Lung (tissue), 12 donors: ENCODE results near the gene GBX2. TPM values are rescaled to one million over a fixed set of nuclear protein-coding genes. Genes with fewer than 3 reads are reported as not detected.

Source experiments
- ATAC-seq: fragments of 200-7000 bp; cut with Tn5 transposase; one replicate; pipeline ENCODE4 v1.9.1; 2020; ENCODE audit warnings: moderate number of reproducible peaks; ENCODE audit not compliant: insufficient read depth, low FRiP score
- DNase-seq, 3 donors: peaks; one replicate each; pipeline ENCODE4 v3.0.0-alpha.2; 2013 to 2017
- H3K27ac ChIP-seq, 2 donors: one replicate each; pipeline ENCODE4 v1.5.1; 2013; ENCODE audit warnings: mild to moderate bottlenecking in 2 of 2, moderate library complexity in 2 of 2, control low read depth in 1 of 2, inconsistent platforms in 1 of 2, low read depth in 1 of 2, low read length in 1 of 2
- H3K27me3 ChIP-seq, 3 donors: one replicate each; pipeline ENCODE4 v1.5.1; 2013; ENCODE audit warnings: low read length in 2 of 3; ENCODE audit not compliant: control insufficient read depth in 3 of 3, insufficient read depth in 3 of 3
- H3K36me3 ChIP-seq, 4 donors: one replicate each; pipeline ENCODE4 v1.5.1; 2013; ENCODE audit warnings: low read length in 4 of 4, mild to moderate bottlenecking in 1 of 4, moderate library complexity in 1 of 4; ENCODE audit not compliant: control insufficient read depth in 4 of 4, insufficient read depth in 4 of 4
- H3K4me1 ChIP-seq, 5 donors: one replicate each; pipeline ENCODE4 v1.5.1; 2013; ENCODE audit warnings: low read length in 5 of 5, mild to moderate bottlenecking in 2 of 5, moderate library complexity in 1 of 5; ENCODE audit not compliant: control insufficient read depth in 5 of 5, insufficient read depth in 5 of 5
- H3K4me3 ChIP-seq: one replicate; pipeline ENCODE4 v1.5.1; 2013; ENCODE audit warnings: mild to moderate bottlenecking, control low read depth, moderate library complexity
- H3K9ac ChIP-seq, 2 donors: one replicate each; pipeline ENCODE4 v1.5.1; 2013; ENCODE audit warnings: low read length in 2 of 2, control low read depth in 1 of 2; ENCODE audit not compliant: insufficient read depth in 1 of 2
- H3K9me3 ChIP-seq, 4 donors: one replicate each; pipeline ENCODE4 v1.5.1; 2013; ENCODE audit warnings: low read length in 3 of 4, mild to moderate bottlenecking in 1 of 4, moderate library complexity in 1 of 4; ENCODE audit not compliant: control insufficient read depth in 4 of 4, insufficient read depth in 3 of 4
- CTCF ChIP-seq: IDR thresholded peaks from 2 replicates; pipeline ENCODE4 v1.5.1; 2012; ENCODE audit warnings: mild to moderate bottlenecking; ENCODE audit errors: control extremely low read depth, extremely low read depth
- WGBS, 2 donors: extraction: QIAGEN DNeasy Blood & Tissue Kit; methylation state at CpG; one replicate each; pipeline ENCODE4 v1.1.7; 2013; 5-methylcytosine and 5-hydroxymethylcytosine counted together
- polyA plus RNA-seq, 2 donors: library from polyadenylated mRNA; stranded (reverse); fragments of 200-250 nt; gene quantifications; one replicate each; pipeline ENCODE4 v1.2.1, GENCODE V29; 2013
- total RNA-seq, 2 donors: library from RNA; depleted of rRNA in 1 of 2; stranded (reverse); fragments of >200 nt in 1 of 2; gene quantifications; one replicate each; pipeline ENCODE4 v1.2.1, GENCODE V29; 2014 to 2021
- donor health status: control.
- donor health status: control.
- donor health status: Bipolar disorder and iron deficiency.
- donor health status: healthy.
- donor health status: DM: yes; HTN: yes; CAD: no.

The GBX2 gene
- total and polyA plus RNA-seq, 4 donors, result 0.17 TPM; not detected in 3

GRCh38 chr2:236125541-236125940 lies 42.6 kb downstream of the GBX2 start:
- peaks cover 0 to 15% (median 3%) of the 10 kb centered on the region in 4 donors for H3K36me3 ChIP-seq
- DNase-seq, result no peak
- no peak overlapping the region for H3K9ac ChIP-seq
- no peaks in the 10 kb centered on the region for H3K9me3 ChIP-seq
- no peak for TF ChIP-seq CTCF
- no peaks in the 10 kb centered on the region for H3K4me1 ChIP-seq
- no peak for ATAC-seq
- 92 to 95% methylated on average over 16 of the region's 16 CpGs for WGBS, 2 donors
- no peak overlapping the region for H3K4me3 ChIP-seq
- no peak overlapping the region for H3K27ac ChIP-seq
- no peaks in the 10 kb centered on the region for H3K27me3 ChIP-seq

GRCh38 chr2:236124182-236124893 lies 43.8 kb downstream of the GBX2 start:
- Histone ChIP-seq H3K27me3 (no peaks in the 10 kb centered on the region), H3K9me3 (no peaks in the 10 kb centered on the region), H3K9ac (no peak overlapping the region), H3K4me3 (no peak overlapping the region), H3K36me3 (peaks cover 0 to 19% (median 3%) of the 10 kb centered on the region in 4 donors), H3K4me1 (no peaks in the 10 kb centered on the region), H3K27ac (no peak overlapping the region)
- WGBS, 2 donors, result 91 to 97% methylated on average over 30 of the region's 30 CpGs
- ATAC-seq (no peak), DNase-seq (no peak)
- no peak for TF ChIP-seq CTCF

- TF ChIP-seq CTCF, result no peak
Measured at GRCh38 chr2:236123716-236124115, 44.5 kb downstream of the GBX2 start.

GRCh38 chr2:236122236-236122635 lies 46.0 kb downstream of the GBX2 start:
- Histone ChIP-seq H3K9me3 (no peaks in the 10 kb centered on the region), H3K4me3 (no peak overlapping the region), H3K27ac (no peak overlapping the region), H3K27me3 (no peaks in the 10 kb centered on the region), H3K4me1 (peaks cover 0 to 5% (median 0%) of the 10 kb centered on the region in 5 donors), H3K9ac (no peak overlapping the region), H3K36me3 (peaks cover 0 to 13% (median 3%) of the 10 kb centered on the region in 4 donors)
- WGBS, 2 donors, result 86 to 89% methylated on average over 3 of the region's 3 CpGs
- ATAC-seq, result no peak
- no peak for DNase-seq
- TF ChIP-seq CTCF, result no peak

More at GRCh38 chr2:236123716-236124115, 44.5 kb downstream of the GBX2 start:
- no peak for ATAC-seq
- Histone ChIP-seq H3K4me3 (no peak overlapping the region), H3K9ac (no peak overlapping the region), H3K4me1 (no peaks in the 10 kb centered on the region), H3K9me3 (no peaks in the 10 kb centered on the region), H3K27me3 (no peaks in the 10 kb centered on the region), H3K27ac (no peak overlapping the region), H3K36me3 (peaks cover 0 to 19% (median 3%) of the 10 kb centered on the region in 4 donors)
- DNase-seq, result no peak
- WGBS, 2 donors, result 96 to 97% methylated on average over 19 of the region's 19 CpGs
